HG02840 (cell line): Measurements from ENCODE around the gene SULT1A1.
"Not testable (repeated sequence)": the region's sequence is repeated elsewhere in the genome, so short reads cannot be mapped to it uniquely, and the experiment has no call there.

Source experiments
- ATAC-seq: cut with Tn5 transposase; IDR thresholded peaks from one replicate; pipeline ENCODE4 v1.9.1; 2021; ENCODE audit warnings: mild to moderate bottlenecking, moderate library complexity, moderate number of reproducible peaks; ENCODE audit not compliant: unreplicated experiment, low FRiP score

SULT1A1 gene

DNA sequence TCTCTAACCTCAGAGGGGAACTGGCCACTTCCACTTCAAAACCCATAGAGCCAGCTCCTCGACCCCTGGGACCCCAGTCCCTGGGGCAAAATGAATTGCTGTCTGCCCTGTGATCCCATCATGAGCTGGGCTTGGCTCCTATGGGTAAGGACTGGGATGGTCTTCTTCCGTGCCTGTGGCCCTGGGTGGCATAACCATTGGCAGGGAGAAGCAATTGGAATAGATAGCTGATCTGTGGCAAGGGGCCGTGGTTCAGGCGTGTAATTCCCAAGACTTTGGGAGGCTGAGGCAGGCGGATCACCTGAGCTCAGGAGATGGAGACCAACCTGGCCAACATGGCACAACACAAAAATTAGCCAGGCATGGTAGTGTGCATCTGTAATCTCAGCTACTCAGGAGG lies 17.3 kb downstream of the SULT1A1 start:
- ATAC-seq, result no peak

DNA sequence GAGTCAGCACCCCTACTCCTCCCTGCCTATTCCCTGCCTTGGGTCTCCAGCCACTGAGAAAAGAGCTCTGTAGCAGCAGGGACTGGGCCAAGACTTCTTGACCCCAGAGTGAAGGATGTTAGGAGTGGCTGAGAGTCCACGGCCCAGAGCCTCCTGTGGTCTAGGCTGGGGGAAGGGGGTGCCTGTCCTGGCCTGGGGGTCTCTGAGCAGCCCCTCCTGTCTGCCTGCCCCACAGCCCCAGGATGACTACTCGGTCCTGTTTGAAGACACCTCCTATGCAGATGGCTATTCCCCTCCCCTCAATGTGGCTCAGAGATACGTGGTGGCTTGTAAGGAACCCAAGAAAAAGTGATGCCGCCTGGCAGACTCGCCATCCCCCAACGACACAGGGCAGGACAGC lies 18.5 kb downstream of the SULT1A1 start:
- no peak for ATAC-seq

DNA sequence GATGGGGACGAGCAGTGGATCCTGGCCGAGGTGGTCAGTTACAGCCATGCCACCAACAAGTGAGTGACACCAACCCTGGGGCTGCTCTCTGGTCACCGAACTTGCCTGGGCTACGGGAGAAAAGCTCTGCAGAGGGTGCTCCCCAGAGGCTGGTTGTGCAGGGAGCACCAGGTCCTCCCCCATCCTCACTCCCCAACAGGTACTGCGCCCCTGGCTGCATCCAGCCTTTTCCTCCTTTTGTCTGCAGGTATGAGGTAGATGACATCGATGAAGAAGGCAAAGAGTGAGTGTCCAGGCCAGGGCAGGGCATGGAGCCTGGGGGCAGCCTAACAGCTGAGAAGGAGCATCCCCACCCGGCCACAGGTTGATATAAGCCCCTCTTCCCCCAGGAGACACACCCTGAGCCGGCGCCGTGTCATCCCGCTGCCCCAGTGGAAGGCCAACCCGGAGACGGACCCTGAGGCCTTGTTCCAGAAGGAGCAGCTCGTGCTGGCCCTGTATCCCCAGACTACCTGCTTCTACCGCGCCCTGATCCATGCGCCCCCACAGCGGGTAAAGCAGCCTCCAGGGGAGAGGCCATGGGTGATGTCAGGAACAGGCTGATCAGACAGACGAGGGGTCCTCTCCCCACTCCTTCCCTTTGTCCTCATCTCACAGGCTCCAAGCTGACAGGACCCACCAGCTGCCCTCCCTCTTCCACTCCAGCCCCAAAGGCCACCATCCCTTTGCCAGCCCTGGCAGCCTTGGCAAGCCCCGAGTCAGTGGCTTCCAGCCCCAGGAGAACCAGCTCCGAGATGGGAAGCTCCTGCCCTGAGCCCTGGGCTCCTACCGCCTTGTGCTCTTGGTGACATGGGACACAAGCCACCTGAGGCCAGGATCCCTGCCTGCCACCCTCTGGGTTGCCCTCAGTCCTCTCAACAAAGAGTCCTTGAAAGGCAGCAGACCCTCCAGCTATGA lies 19.2 kb downstream of the SULT1A1 start:
- ATAC-seq, result no peak

DNA sequence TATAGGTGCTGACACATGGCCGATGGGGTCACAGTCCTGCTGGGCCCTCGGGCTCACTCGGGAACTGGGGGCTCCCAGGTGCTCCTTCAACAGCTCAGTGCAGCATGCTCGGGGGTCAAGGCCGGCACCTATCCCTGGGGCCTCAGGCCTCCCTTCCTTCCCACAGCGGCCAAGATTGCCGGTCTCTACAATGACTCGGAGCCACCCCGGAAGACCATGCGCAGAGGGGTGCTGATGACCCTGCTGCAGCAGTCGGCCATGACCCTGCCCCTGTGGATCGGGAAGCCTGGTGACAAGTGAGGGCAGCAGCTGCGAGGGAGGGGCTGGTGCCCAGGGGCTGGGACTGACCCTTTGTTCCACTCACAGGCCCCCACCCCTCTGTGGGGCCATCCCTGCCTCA lies 19.9 kb downstream of the SULT1A1 start:
- no peak for ATAC-seq

DNA sequence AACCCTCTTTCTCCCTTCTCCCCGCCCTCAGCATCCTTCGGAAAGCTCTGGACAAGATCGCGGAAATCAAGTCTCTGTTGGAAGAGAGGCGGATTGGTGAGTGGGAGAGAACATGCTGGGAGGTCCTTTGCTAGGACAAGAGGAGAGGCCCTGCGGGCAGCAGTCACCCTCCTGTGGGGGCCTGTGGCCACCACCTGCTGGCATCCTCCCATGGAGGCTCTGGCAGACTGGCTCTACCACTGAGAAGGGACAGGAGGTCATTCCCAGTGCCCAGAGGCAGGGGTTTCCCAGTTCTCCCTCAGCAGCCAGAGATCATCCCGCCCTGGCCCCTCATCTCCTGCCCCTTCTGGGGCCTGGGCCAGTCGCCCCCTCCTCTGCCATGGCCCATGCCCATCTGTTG lies 20.8 kb downstream of the SULT1A1 start:
- ATAC-seq, result no peak

DNA sequence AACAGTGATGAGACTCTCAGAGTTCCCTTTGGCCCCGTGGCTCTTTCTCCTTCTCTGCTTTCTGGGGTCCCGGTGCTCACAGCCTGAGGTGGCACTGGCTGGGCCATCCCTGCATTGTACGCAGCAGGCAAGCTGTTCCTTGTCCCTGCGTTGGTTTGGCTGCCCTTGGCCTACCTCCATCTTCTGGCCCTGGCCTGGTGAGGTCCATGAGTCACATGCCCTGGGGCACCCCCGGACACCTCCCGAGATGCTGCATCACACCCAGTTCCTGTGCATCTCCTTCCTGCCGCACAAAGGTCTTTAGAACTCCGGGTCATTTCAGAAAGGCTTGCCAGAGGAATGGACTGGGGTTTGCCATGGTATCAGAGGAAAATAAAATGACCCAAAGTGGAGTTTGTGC lies 22.5 kb downstream of the SULT1A1 start:
- no peak for ATAC-seq

DNA sequence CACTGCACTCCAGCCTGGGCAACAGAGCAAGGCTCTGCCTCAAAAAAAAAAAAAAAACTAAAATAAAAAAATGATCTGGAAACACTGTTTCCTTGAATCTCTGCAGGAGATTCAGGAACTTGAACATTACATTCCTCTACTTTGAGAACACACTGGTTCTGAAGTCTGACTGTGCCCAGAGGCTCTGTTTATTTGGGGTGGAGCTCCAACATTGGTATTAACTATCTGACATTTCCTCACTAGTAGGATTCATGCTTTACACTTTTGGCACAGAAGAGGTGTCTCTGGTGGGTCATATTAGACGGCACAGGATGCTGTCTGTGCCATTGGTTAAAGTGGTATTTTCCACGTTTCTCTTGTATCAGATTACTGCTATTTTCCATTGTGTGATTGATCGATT lies 23.4 kb downstream of the SULT1A1 start:
- no peak for ATAC-seq

DNA sequence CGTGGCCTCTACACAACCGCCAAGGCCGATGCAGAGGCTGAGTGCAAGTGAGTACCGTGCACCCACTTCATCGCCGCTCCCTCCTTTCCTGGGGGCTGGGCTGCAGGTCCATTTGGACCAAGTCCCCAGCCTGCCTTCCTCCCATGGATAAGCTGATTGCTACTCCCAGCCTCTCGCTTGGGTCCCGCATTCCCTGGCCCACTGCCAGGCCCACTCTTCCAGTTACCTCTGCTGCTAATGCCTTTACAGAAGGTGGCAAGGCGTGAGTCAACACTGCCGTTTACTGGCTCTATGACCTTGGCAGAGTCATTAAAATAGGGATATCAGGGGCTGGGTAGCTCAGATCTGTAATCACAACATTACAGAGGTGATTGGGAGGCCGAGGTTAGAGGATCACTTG lies 24.2 kb downstream of the SULT1A1 start:
- no peak for ATAC-seq

DNA sequence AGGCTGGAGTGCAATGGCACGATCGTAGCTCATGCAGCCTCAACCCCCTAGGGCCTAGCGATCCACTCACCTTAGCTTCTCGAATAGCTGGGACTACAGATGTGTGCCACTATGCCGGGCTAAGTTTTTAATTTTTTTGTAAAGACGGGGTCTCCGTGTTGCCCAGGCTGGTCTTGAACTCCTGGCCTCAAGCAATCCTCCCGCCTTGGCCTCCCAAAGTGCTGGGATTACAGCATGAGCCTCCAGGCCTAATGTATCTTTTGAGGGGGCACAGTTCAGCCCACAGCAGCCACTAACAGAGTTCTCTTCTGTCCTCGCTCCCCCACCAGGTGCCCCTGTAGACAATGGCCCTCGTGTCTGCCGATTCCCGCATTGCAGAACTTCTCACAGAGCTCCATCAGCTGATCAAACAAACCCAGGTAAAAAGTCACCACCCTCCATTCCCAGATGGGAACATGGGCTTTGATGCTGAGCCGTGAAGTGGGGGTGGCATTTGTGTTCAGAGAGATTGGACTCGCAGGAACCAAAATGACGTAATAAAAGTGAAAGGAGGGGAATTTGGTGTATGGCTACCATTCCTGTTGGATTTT lies 29.0 kb downstream of the SULT1A1 start:
- ATAC-seq, result no peak

DNA sequence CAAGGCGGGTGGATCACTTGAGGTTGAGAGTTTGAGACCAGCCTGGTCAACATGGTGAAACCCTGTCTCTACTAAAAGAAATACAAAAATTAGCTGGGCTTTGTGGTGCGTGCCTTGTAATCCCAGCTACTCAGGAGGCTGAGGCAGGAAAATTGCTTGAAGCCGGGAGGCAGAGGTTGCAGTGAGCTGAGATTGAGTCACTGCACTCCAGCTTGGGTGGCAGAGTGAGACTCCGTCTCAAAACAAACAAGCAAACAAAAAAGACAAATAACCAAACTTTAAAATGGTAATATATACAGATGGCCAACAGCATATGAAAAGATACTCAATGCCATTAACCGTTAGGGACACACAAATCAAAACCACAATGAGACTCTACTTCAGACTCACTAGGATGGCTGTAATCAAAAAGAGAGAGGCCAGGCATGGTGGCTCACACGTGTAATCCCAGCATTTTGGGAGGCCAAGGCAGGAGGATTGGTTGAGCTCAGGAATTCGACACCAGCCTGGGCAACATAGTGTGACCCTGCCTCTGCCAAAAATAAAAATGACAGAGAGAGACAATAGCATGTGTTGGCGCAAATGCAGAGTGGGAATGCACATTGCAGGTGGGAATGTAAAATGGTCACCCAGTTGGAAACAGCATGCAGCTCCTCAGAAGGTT lies 34.3 kb downstream of the SULT1A1 start:
- ATAC-seq, result no peak

DNA sequence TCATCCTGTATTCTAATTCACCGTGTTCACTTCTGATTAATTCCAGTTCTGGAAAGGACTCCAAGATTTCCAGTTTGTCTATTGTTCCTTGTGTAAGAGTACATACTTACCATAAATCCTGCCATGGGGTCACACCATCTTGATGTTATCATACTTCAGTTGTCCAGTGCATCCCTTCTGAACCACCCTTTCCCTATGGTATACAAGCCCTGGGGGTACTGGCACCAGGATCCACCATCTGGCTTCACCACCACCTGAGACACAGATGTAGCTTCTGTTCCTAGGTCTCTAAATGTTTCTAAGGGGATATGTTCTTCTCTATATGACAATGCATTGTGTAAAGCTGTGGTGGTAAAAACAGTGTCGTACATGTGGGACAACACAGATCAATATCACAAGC lies 34.9 kb downstream of the SULT1A1 start:
- ATAC-seq, result no peak

DNA sequence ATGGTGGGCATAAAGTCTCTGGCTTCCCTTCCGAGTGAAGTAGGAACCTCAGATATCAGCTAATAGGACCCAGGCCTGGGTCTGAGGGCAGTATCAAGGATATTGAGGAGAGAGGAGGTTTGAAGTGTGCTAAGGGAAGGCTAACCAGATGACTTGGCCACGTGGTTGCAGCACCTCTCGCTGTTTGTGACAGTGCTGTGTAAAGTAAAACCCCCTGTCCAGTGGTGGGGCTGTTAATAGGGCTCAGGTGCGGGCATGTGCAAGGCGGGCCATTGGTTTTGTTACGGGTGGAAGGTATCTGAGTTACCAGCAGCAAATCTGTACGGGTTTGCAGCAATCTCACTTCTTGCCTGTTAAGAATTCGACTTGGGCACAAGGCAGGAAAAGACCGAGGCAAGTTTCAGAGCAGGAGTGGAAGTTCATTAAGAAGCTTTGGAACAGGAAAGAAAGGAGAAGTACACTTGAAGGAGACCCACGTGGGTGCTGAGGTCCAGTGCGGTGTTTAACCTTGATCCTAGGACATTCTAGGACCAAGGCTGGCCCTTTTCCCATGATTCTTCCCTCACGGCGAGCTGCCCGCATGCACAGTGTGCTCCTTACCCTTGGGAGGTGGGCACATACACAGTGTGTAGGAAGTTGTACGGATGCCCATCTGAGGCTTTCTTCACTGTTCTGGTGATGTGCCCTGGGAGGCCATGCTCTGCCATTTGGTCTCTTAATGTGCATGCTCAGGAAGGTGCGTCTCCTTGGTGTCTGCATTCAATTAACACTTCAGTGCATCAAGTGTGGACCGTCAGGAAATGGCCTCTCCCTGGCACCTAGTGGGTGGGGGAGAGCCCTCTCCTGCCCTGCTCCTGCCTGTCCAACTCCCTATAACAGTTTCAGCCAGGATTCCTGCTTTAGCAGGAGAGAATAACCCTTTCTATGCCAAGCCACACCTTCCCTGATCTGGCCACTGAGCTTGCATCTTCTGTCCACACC lies 35.8 kb downstream of the SULT1A1 start:
- no peak for ATAC-seq

DNA sequence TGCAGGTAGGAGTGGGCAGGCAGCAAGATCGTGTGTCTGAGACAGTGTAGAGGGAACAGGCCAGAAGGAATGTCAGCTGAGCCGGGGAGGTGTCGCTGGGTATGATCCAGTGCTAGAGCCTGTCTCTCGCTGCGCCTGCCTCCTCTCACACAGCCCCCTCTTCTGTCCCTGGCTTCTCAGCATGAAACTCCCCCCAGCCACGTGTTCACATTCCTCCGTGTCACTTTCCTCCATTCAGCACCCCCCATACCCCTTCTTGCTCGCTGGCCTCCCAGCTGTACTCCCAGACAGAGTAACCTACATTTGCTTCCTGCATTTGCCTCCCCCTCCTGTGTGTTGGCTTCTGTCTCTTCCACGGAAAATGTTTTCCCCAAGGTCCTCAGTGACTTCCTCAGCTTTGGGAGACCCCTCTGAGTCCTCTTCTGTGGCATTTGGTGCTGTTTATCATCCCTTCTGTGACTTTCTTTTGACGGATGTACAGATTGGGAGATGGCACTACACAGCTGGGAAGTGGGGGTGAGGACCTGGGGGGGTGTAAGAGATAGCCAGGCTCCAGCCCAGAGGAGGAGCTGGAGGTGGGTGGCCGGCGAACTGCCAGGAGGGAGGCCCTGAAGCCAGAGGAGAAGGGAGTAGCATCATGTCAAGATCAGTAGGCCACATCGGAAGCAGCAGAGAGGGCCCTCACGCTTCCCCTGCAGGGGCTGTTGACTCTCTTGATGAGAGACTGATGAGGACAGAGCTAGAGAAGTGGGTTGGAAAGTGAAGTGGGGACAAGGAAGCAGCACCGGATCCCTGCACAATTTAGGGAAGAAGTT lies 36.9 kb downstream of the SULT1A1 start:
- ATAC-seq, result no peak

DNA sequence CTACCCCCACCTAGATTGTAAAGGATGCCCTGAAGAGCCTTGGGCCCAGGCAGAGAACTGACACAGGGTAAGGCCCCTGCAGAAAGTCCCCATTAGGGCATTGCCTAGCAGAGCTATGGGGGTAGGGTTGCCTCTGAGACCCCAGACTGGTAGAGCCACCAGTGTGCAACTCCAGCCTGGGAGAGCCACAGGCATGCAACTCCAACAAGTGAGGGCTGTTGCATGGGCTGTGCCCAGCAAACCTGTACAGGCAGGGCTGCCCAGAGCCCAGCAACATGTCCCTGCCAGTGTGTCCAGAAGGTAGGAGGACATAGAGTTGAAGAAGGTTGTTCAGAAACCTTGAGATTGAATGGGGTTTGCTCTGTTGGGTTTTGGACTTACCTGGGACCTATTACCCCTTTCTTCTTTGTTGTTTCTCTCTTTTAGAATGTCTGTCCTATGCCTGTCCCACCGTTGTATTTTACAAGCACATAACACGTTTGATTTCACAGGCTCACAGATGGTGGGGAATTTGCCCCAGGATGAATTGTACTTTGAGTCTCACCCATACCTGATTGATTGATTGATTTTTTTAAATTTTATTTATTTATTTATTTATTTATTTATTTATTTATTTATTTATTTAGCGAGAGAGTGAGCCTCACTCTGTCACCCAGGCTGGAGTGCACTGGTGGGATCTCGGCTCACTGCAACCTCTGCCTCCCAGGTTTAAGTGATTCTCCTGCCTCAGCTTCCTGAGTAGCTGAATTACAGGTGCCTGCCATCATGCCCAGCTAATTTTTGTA lies 39.7 kb downstream of the SULT1A1 start:
- no peak for ATAC-seq

DNA sequence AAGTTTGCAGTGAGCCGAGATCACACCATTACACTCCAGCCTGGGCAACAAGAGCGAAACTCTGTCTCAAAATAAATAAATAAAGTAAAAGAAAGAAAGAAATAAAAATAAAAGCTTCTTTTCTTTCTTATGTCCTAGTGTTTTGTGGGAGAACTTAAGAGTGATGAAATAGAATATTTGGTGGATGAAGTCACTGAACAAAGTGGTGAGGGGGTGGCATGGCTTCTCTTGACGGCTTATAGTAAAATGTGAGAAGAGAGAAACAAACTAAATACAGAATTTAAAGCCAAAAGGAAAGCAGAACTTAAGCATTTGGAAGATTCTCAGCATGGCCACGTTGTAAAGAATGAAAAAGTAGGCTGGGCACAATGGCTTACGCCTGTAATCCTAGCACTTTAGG lies 40.8 kb downstream of the SULT1A1 start:
- no peak for ATAC-seq

DNA sequence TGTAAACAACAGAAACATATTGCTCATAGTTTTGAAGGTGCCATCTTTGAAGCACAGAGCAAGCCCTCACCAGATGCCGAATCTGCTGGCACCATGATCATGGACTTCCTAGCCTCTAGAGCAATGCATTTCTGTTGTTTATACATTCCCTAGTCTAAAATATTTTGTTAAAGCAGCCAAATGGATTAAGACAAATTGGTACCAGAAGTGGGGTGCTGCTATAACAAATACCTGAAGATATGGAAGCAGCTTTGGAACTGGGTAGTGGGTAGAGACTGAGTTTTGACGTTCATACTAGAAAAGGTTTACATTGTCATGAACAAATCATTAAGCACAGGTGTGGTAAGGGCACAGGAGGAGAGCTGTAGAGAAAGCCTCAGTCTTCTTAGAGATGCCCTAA lies 42.6 kb downstream of the SULT1A1 start:
- ATAC-seq, result no peak

DNA sequence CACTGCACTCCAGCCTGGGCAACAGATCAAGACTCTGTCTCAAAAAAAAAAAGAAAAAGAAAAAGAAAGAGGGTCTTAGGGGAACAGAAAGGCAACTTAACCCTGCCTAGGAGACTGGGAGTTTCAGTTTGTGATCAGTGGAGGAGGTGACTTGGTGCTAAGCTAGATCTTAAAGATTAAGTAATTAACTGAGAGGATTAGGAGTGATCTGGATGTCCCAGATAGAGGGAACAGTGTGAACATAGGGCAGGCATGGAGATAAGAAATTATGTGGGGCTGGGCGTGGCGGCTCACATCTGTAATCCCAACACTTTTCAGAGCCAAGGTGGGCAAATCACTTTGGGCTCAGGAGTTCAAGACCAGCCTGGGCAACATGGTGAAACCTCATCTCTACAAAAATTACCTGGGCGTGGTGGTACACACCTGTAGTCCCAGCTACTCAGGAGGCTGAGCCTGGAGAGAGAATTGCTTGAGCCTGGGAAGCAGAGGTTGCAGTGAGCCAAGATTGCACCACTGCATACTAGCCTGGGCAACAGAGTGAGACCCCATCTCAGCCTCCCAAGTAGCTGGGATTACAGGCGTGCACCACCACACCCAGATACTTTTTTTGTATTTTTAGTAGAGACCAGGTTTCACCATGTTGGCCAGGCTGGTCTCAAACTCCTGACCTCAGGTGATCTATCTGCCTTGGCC lies 43.5 kb downstream of the SULT1A1 start:
- not testable (repeated sequence) for ATAC-seq

DNA sequence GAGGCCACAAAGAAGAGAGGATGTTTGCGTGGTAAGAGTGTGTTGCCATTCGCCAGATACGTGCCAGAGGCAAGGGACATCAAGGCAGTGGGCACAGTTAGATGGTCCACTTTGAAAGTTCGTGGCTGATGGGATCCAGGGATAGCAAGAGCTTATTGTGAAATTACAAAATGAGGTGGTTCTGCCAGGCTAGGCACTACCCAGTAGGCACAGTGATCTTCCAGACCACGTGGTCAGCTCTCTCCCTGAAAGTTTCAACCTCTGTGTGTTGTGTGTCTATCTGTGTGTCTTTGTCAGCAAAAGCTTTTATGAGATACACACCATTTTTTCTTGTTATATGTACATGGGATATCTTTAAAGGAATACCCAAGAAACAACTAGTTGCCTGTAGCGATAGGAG lies 46.6 kb downstream of the SULT1A1 start:
- no peak for ATAC-seq
